Fibroblast of skin of right quadriceps (primary cell): ENCODE measurements around the gene AKAP8L.
A peak's percentile ranks its signal among the peaks of the same experiment; 100 is the strongest.

ENCODE experiments used
- DNase-seq: peaks from one replicate; pipeline ENCODE4 v3.0.0-alpha.2; 2013

The AKAP8L gene

DNA sequence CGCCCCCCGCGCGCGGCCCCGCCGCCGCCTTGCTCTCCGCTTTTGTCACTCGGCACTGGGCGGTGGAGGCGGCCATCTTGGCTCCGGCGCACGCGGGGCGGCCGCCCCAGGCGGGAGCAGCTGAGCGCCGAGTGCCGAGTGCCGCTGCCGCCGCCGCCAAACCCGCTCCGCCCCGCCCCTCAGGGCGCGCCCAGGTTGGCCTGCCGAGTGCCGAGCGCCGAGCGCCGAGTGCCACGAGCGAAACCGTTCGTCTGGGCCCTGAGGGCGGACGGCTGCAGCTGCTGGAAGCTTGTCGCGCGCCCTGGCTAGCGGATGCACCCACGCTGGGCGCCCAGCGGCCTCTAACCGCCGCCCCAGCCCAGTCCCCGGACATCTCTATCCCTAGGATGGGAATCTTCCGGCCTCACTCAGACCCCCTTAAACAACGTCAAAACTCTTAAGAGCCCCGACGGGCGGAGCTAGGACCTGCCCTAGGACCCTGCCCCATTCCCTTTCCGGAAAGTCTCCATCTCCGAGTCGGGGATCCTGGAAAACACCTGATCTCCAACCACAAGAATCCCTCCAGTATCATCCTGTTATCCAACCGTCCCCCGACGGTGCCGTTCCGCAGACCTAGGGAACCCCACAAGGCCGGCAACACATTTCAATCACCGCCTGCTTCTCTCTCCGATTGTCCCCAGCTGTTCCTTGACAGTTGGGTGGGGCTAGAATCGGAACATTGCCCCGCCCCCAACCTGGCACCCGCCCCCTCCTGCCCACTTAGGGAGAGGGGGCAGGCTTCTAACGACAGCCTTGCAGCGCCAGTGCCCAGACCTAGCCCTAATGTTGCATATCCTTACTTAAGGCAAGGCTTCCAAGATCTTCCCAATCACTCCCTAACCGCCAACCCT is 14.1 kb upstream of the AKAP8L start:
- peak; percentile 90 for DNase-seq

- DNase-seq: no peak
Measured at GRCh38 chr19:15432018-15432494, 13.3 kb upstream of the AKAP8L start.

DNA sequence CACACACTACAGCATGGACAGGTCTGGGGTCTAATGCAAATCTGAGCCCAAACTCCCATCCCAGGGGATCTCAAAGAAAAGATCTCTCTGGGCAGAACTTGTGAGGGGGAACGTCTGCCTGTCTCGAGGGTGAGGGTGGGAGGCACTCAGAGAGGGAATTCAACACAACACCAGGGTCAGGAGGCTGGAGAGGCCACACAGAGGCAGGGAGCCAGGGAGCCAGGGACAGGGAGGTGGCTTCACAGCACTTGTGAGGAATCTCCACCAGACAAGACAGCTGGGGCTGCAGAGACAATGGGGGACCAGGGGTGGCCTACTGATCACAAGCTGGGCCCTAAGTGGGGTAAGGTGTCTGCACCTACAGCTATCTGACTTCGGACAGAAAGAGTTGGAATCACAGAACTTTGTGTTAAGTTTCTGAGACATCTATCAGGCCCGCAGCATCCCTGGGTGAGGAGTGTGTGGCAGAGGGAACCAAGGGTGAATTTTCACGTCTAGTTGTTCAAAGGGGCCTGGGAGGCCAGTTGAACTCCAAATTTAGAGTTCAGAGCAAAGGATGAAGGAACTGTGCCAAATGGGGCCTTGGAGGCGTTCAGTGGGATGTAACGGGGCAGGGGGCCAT is 12.7 kb upstream of the AKAP8L start:
- DNase-seq: no peak

DNA sequence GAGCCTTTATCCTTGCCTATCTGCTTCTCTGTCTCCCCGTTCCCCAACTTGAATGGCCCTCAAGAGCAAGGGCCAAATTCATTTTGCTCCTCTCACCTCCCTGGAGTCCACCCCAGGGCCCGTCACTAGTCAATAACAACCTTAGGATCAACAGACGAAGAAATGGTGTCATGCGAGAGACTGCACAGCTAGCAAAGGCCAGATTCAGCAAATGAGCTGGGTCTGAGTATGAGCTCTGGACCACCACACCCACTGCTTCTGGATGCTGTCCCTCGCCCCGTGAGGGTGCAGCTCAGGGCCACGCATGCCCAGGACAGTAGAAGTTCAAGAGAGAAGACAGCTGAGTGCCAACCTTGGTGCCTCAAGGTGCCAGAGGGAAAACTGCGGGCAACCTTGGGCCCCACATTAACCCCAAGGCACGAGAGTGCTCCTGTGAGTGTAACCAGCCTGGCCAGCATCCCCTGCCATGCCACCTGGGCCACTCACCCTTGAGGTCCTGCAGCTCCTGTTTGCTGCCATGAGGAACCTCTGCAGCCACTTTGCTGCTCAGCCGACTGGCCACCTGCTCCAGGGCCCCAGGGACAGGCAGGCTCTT is 11.8 kb upstream of the AKAP8L start:
- no peak for DNase-seq

DNA sequence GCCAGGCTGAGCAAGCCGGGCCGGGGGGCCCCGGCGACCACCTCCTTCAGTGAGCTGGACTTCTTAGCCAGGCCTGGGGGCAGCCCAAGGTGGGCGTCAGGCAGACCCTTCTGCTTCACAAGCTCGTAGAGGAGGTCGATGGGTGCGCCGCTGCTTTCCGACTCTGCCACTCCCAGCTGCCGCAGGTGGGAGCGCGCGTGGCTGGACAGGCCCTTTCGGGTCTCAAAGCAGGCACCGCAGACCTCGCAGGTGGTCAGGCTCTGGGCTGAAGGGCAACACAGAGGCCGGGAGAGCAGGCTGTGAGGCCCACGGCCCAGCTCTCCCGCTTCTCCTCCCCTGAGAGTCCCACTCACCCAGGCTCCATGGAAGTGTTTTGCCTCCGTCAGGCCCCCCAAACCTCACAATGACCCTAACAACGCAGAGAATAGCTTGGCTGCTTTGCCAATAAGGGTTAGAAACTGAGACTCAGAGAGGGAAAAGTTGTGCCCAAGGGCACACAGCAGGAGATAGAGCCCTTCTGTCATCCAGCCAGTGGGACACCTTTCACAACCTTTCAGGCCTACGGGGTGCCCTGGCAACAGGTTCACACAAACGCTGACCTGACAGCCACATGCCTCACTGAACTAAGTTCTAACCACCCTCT is 11.2 kb upstream of the AKAP8L start:
- DNase-seq: no peak

GRCh38 chr19:15428956-15429824 is 10.4 kb upstream of the AKAP8L start:
- DNase-seq: no peak

DNA sequence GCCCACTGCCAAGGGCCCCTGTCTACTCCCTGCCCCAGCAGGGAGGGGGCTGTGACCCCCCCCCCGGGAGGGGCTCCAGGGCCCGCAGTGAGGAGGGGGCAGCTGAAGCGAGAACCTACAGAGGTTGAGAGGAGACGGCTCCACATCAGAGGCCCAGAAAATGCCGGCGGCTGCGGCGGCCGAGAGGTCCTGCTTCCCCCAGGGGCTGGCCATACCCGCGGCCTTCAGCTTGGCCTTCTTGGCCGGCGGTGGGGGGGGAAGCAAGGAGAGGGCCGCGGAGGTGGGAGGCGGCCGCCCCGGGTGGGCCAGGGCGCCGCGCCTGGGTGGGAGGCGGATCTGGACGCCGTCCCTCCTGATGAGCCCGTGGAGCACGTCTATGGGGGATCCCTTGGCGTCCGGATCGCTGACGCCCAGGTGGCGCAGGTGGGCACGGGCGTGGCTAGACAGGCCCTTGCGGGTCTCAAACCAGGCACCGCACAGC is 9.2 kb upstream of the AKAP8L start:
- no peak for DNase-seq

DNA sequence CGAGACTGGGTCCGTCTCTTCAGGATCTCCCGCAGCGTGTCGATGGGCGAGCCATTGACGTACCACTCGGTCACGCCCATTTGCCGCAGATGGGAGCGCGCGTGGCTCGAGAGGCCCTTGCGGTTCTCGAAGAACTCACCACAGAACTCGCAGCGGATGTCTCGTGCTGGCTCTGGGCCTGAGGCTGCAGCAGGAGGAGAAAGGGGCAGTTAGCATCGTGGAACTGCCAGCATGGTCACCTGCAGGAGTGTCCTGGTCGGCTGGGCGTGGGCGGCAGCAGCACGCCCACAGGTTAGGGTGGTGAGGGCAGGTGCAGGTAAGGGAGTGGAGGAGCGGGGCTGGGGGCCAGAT is 8.5 kb upstream of the AKAP8L start:
- DNase-seq: no peak

DNA sequence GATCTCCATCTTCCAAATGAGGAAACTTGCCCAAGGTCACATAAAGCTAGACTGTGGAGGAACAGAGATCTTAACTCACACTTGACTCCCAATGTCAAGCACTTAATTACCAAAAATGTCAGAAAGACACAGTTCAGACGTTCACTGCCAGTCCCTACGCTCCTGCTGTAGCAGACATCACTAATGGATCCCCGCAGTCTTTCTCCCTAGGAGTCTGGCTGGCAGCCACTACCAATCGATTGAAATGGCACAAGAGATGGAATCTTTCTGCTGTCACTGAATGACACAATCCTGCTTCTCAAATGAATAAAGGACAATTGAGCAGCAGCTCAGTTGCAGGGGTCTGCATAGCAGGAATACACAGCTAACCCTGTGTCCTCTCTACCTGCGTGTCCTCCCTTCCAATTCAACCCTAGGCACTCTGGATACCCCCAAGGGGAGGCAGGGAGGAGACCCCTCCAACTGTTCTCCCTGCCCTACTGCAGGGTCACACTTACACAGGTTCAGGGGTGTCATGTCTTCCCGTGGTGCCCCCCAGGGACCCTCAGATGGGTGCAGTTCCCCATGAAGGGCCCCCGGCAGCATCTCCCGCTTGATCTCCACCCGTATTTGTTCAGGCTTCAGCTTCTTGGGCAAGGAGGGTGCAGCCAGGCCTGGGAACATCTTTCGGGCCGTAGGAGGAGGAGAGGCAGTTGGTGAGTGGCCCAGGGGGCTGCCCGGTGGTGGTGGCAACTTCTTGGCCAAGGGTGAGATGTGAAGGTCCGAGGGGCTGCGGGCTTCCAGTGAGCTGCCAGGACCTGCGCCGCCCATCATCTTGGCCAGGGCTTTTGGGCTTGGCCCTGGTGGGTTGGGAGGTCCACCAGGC is 7.9 kb upstream of the AKAP8L start:
- no peak for DNase-seq

- DNase-seq: no peak
Measured at GRCh38 chr19:15425321-15425950, 6.6 kb upstream of the AKAP8L start.

DNA sequence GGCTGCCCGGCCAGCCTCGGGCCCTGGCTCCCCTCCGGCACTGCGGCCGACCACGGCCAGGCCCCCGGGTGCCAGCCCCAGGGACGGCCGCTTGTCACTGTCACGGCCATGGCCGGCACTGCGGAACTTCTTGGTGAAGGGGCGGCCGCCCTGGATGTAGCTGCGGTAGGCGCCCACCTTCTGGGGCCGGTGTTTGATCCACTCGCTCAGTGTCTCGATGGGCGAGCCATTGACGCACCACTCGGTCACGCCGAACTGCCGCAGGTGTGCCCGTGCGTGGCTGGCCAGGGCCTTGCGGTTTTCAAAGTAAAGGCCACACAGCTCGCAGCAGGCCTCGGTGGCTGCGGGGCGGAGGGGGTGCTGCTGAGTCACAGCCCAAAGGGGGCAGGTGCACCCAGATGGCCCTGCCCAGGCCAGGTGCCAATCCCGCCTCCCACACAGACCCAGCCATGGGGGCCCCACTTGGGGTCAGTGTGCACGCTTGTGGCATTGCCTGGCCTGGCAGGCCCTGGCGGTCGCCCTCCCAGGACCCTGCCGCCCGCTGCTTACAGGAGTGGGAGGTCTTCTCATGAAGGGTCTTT is 6.0 kb upstream of the AKAP8L start:
- no peak for DNase-seq

GRCh38 chr19:15424121-15424520 is 5.3 kb upstream of the AKAP8L start:
- no peak for DNase-seq

DNA sequence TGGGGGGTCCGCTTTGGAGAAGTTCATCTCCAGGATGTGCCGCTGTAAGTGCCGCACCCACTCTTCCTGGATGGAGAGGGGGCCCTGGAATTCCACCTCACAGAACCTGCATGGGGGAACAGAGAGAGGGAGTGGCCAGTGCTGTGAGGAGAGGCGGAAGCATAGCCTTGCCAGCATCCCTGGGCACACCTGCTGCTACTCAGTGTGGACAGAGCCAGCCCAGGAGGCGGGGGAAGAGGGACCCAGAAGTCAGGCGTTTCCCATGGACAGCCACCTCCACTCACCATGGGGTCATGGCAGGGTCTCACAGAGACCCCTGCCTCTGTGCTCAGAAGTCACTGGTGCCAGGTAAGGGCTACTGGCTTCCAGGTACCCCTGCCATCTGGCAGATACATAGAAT is 4.3 kb upstream of the AKAP8L start:
- no peak for DNase-seq

GRCh38 chr19:15422296-15423075 is 3.7 kb upstream of the AKAP8L start:
- DNase-seq: no peak

GRCh38 chr19:15421721-15422260 is 3.0 kb upstream of the AKAP8L start:
- no peak for DNase-seq

DNA sequence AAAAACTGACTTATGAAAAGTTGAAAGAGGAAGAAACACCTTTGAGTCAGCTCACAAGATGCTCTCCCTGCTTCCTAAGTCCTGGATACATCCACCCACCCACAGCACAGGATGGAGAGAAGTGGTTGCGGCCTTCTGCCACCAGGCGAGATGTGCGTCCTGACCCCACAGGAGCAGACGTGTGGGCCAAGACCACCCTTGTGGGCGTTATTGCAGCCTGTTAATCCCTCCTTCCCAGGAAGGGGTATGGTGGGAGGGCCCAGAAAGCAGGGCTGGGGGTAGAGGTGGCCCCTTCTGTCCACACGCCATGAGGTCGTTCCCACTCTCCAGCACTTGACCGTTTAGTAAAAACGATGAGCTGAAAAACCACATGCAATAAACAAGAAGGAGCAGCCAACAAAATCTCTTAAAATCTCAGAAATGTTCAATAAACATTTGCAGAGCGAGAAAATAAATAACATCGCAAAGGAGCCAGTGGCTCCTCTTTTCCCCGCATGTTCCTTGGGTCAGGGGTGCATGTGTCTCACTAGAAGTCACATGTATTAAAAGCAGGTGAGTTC is 2.4 kb upstream of the AKAP8L start:
- no peak for DNase-seq

DNA sequence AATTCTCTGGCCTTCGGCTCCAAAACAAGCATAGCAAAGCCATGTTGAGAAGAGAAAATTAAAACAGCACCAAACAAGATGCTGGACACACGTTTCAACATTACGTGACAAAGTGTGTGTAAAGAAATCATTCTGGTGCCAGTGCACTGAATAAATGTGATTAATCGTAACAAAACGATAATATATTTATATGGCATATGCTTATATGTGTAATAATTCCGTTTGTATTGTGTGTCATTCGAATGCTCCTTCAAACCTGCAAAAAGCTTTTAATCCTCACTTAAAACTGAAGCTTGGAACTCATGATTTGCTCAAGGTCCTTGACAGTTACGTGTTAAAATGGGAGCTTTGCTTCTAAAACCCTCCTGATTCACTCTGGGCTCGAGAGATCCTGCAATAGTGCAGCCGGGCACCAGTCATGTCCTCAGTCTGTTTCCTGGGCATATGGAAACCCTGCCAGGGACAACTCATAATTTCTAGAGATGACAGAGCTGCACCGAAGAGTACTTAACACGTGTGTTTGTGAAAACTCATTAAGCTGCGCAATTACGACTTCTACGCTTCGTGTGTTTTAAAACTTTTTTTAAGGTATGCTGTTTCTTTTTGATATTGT is 731 bp upstream of the AKAP8L start:
- DNase-seq: no peak

DNA sequence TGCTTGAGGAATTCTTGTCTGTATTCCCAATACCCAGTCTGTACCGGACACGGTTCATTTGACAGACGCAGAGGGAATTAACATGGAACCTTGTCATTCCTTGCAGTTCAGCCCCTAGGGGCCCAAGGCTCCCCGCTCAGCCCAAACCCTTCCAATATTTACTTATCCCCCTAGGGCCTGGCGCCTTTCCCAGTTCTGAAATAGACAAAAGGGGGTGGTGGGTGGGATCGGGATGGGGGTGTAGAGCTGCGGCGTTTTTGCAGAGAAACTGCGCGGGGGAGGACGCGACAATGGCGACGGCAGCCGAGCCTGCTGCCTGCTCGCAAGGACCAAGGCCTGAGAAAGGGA is 583 bp downstream of the AKAP8L start:
- DNase-seq: peak; percentile 32

DNA sequence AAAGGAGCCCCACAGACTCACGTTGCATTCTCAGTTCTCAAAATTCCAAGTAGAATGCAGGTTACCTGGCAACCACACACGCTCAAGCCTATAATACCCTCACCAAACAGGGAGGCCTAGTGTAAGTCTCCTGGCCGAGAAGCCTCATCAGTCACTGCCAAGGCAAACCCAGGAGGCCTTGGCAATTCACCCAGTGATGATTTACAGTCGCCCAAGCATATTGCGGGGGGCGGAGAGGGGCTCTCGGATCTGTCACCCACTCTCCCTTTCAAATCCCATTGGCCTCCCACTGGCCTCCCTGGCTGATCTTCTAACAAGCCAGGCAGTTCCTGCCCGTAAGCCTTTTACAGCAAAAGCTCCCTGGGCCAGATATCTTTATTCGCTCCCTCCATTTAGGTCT is 1.1 kb downstream of the AKAP8L start:
- no peak for DNase-seq
